B cell (primary cell): Measurements from ENCODE around the gene GUCD1. TPM values are rescaled to one million over a fixed set of nuclear protein-coding genes. Genes with fewer than 3 reads are reported as not detected.

Source experiments
- ATAC-seq: fragments of 200-7000 bp; cut with Tn5 transposase; one replicate; pipeline ENCODE4 v1.10.0; 2021; ENCODE audit warnings: low read depth, mild to moderate bottlenecking, moderate number of reproducible peaks, moderate library complexity
- CTCF ChIA-PET: fragments of 350-600 bp; sonication (Branson Sonifier 250); formaldehyde crosslinking; loops from one replicate; lab custom pipeline; 2021; ENCODE audit warnings: antibody characterized with exemption, inconsistent platforms; lab: Charles Lee
- POLR2A ChIA-PET: fragments of 350-600 bp; sonication (Branson Sonifier 250); formaldehyde crosslinking; loops from one replicate; lab custom pipeline; 2021; ENCODE audit warnings: antibody characterized with exemption; lab: Charles Lee
- DNase-seq: peaks from one replicate; pipeline ENCODE4 v3.0.0; 2013
- H2AFZ ChIP-seq: 2 replicates; pipeline ENCODE4 v1.6.1; 2012; ENCODE audit warnings: mild to moderate bottlenecking, low read depth, low read length; ENCODE audit not compliant: insufficient read depth, poor library complexity, severe bottlenecking
- H3K27ac ChIP-seq, 2 donors: 1 replicate in 1 of 2; 2 replicates in 1 of 2; pipeline ENCODE4 v1.5.1; 2012 to 2013; ENCODE audit warnings: low read length in 2 of 2, mild to moderate bottlenecking in 2 of 2, moderate library complexity in 1 of 2
- H3K27me3 ChIP-seq, 4 experiments: fragments of 200-600 bp in 1 of 4; sonication (generic) in 1 of 4; replicated peaks in 1 of 4; 1 replicate in 2 of 4; 2 replicates in 2 of 4; pipeline versions ENCODE4 v1.6.1 to v1.7.0; 2013 to 2016; ENCODE audit warnings: low read length in 3 of 4, mild to moderate bottlenecking in 2 of 4, mixed read lengths in 1 of 4, moderate library complexity in 1 of 4; ENCODE audit not compliant: insufficient read depth in 4 of 4, control insufficient read depth in 3 of 4; ENCODE audit errors: control extremely low read depth in 1 of 4
- H3K36me3 ChIP-seq, 2 experiments: replicated peaks in 1 of 2; 1 replicate in 1 of 2; 2 replicates in 1 of 2; pipeline versions ENCODE4 v1.6.1 to v1.7.1; 2013; ENCODE audit warnings: low read length in 1 of 2; ENCODE audit not compliant: insufficient read depth in 2 of 2, control insufficient read depth in 1 of 2; ENCODE audit errors: control extremely low read depth in 1 of 2, extremely low read depth in 1 of 2
- H3K4me1 ChIP-seq, 2 donors: fragments of 200-600 bp in 1 of 2; sonication (generic) in 1 of 2; 1 replicate in 1 of 2; 2 replicates in 1 of 2; pipeline versions ENCODE4 v1.5.1 to v1.6.1; 2013 to 2017; ENCODE audit warnings: low read length in 2 of 2; ENCODE audit not compliant: control insufficient read depth in 2 of 2, insufficient read depth in 2 of 2
- H3K4me2 ChIP-seq: replicated peaks from 2 replicates; pipeline ENCODE3; 2012; ENCODE audit warnings: mild to moderate bottlenecking, low read depth, low read length; ENCODE audit not compliant: poor library complexity, severe bottlenecking
- H3K4me3 ChIP-seq, 5 experiments: fragments of 200-600 bp in 1 of 5; sonication (generic) in 1 of 5; 1 replicate in 3 of 5; 2 replicates in 2 of 5; pipeline versions ENCODE4 v1.5.1 to v1.7.0; 2011 to 2016; ENCODE audit warnings: low read length in 4 of 5, mild to moderate bottlenecking in 4 of 5, low read depth in 2 of 5, control low read depth in 1 of 5, moderate library complexity in 1 of 5; ENCODE audit not compliant: insufficient read depth in 1 of 5; ENCODE audit errors: control extremely low read depth in 1 of 5, extremely low read depth in 1 of 5
- H3K79me2 ChIP-seq: fragments of 200-600 bp; sonication (generic); one replicate; pipeline ENCODE4 v1.6.0; 2016; ENCODE audit warnings: low read length; ENCODE audit not compliant: control insufficient read depth, insufficient read depth
- H3K9ac ChIP-seq: fragments of 200-600 bp; sonication (generic); 2 replicates; pipeline ENCODE4 v1.6.1; 2017; ENCODE audit warnings: mild to moderate bottlenecking, low read length, moderate library complexity
- H3K9me3 ChIP-seq, 3 donors: one replicate each; pipeline versions ENCODE4 v1.6.1 to v1.7.1; 2013; ENCODE audit warnings: low read length in 2 of 3; ENCODE audit not compliant: control insufficient read depth in 2 of 3, insufficient read depth in 1 of 3; ENCODE audit errors: control extremely low read depth in 1 of 3
- H4K20me1 ChIP-seq: 2 replicates; pipeline ENCODE4 v1.6.0; 2012; ENCODE audit warnings: mild to moderate bottlenecking, low read length; ENCODE audit not compliant: insufficient read depth, control insufficient read depth, poor library complexity, severe bottlenecking
- H3K27ac Mint-ChIP-seq: one replicate; pipeline ENCODE4 v1.8.0; 2021; ENCODE audit warnings: mixed read lengths
- H3K27me3 Mint-ChIP-seq: one replicate; pipeline ENCODE4 v1.8.0; 2021; ENCODE audit warnings: mixed read lengths
- H3K4me1 Mint-ChIP-seq: one replicate; pipeline ENCODE4 v1.8.0; 2021; ENCODE audit warnings: mixed read lengths
- H3K4me3 Mint-ChIP-seq: one replicate; pipeline ENCODE4 v1.8.0; 2021; ENCODE audit warnings: mixed read lengths
- H3K9me3 Mint-ChIP-seq: one replicate; pipeline ENCODE4 v1.8.0; 2022; ENCODE audit warnings: mixed read lengths; ENCODE audit not compliant: insufficient read depth
- CTCF ChIP-seq: fragments of 200-600 bp; IDR thresholded peaks from one replicate; pipeline ENCODE4 v1.8.0; 2022; ENCODE audit warnings: antibody characterized with exemption, mild to moderate bottlenecking
- EZH2 ChIP-seq: IDR thresholded peaks from 2 replicates; pipeline ENCODE4 v1.6.1; 2012; ENCODE audit warnings: borderline replicate concordance, low read depth, mild to moderate bottlenecking, moderate library complexity, low read length; ENCODE audit not compliant: insufficient read depth, poor library complexity, severe bottlenecking
- WGBS: methylation state at CpG from one replicate; pipeline ENCODE4 v1.1.5; 2013; ENCODE audit warnings: missing lambda C conversion rate; ENCODE audit not compliant: insufficient coverage; 5-methylcytosine and 5-hydroxymethylcytosine counted together
- intact Hi-C: fragments of 100-400 bp; cut with micrococcal nuclease; formaldehyde crosslinking; loops from one replicate; pipeline ENCODE4 v1.10.0; 2022
- polyA plus RNA-seq: library from polyadenylated mRNA; depleted of rRNA; stranded (reverse); fragments of >200 nt; gene quantifications from 2 replicates; pipeline ENCODE4 v1.2.3, GENCODE V29; 2012
- total RNA-seq, 2 donors: library from RNA; stranded (reverse); fragments of 120-200 nt in 1 of 2; gene quantifications; 1 replicate in 1 of 2; 2 replicates in 1 of 2; pipeline versions ENCODE4 v1.2.3 to v1.2.4, GENCODE V29; 2013 to 2022

GUCD1 gene
- total and polyA plus RNA-seq, 2 donors (not counting 1 experiment from before 2014, with no cell fraction given) = 257 to 378 TPM

DNA sequence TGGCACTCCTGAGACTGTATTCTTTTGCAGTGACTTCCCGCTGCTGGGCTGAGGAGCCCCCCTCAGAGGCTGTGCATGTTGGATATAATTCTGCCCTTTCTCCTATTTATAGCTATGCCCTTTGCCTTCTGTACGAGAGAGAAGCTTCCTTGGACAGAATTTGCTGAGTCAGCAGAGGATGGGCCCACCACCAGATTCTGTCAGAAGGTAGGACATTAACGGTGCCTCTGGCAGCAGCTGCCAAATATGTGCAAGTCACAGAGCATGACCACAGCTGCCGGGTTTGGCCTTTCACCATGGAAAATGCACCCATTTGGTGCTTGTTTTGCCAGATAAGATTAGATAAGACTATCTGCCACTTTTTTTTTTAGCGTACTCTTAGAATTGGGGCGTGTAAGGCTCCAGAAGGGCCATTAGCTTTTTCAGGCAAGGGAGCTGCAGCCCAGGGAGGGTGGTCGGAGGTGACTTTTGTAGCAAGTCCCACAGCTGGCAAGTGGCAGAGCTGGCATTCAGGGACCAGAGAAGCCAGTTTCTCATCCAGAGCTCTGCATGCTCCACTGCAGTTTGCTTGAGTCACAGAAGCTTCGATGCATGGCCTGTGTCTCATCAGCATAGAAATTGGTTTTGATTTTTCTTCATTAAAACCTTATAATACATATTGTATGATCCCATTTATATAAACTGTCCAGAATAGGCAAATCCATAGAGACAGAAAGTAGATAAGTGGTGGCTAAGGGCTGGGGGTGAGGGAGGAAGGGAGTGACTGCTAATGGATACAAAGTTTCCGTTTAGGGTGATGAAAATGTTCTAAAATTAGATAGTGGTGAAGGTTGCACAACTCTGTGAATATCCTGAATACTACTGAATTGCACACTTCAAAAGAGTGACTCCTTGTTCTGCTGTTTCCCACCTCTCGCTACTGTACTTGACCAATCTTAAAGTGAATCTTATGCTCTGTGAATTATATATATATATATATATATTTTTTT lies 44.0 kb downstream of the GUCD1 start:
- Histone ChIP-seq H3K36me3 (no peaks in the 10 kb centered on the region), H2AFZ (no peak overlapping the region), H3K9ac (peak overlapping the region; percentile 29), H3K4me3 (no peak overlapping the region), H3K27me3 (peaks cover 0 to 1% (median under 1%) of the 10 kb centered on the region in 4 experiments), H3K4me1 (peaks cover 36 to 40% of the 10 kb centered on the region in 2 donors), H4K20me1 (no peaks in the 10 kb centered on the region), H3K79me2 (no peaks in the 10 kb centered on the region), H3K9me3 (no peaks in the 10 kb centered on the region), H3K27ac (no peak overlapping the region), H3K4me2 (peak overlapping the region; percentile 53)
- TF ChIP-seq EZH2 (no peak), CTCF (no peak)
- Mint-ChIP-seq H3K9me3 (no peaks in the 10 kb centered on the region), H3K4me1 (peaks cover 63% of the 10 kb centered on the region), H3K27me3 (no peaks in the 10 kb centered on the region), H3K4me3 (peak overlapping the region; percentile 61), H3K27ac (peak overlapping the region; percentile 69)
- intact Hi-C loops = no loop called here
- 7% methylated on average over 8 of the region's 10 CpGs for WGBS
- CTCF ChIA-PET = interaction anchor here (0.9 to 11.5 kb wide), 4 partner anchors 9 to 87 kb away, joined by 4 to 173 read pairs (median 14); partner anchors contain the start of gene ADORA2A
- ATAC-seq (peak; percentile 29), DNase-seq (no peak)
- POLR2A ChIA-PET = no interaction called here

DNA sequence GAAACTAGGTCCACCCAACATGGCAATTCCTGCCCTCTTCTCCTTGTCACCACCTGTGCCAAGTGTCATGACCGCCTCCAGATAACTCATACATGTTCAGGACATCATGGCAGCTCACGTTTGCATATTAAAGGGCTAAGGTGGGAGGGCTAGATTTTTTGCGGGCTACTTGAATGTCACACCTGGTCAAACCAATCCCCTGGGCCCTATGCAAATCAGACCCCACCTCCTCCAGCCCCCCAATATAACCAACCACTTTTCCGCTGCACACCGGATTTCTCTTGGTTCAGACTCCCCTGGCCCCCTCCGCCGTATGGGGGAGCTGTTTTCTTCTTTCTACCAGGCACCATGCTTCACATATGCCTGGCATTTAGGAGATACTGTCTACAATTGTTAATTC lies 47.2 kb downstream of the GUCD1 start:
- no peak overlapping the region for H3K4me3 Mint-ChIP-seq
- H3K27ac Mint-ChIP-seq = no peak overlapping the region
- no peaks in the 10 kb centered on the region for H3K27me3 Mint-ChIP-seq
- Histone ChIP-seq H3K79me2 (no peaks in the 10 kb centered on the region), H3K4me2 (no peak overlapping the region), H3K4me3 (no peak overlapping the region), H3K27me3 (no peaks in the 10 kb centered on the region), H2AFZ (no peak overlapping the region), H3K9me3 (no peaks in the 10 kb centered on the region), H3K36me3 (no peaks in the 10 kb centered on the region), H4K20me1 (no peaks in the 10 kb centered on the region), H3K4me1 (peaks cover 44 to 49% of the 10 kb centered on the region in 2 donors), H3K9ac (no peak overlapping the region), H3K27ac (peak overlapping the region in 1 of 2 donors; percentile 0)
- ATAC-seq (peak; percentile 8), DNase-seq (peak; percentile 43)
- POLR2A ChIA-PET = interaction anchor here (0.6 kb wide), 1 partner anchor 570 kb away, joined by 8 read pairs; no protein-coding TSS in a partner anchor
- CTCF ChIA-PET = interaction anchor here (1.5 to 11.5 kb wide), 8 partner anchors 11 to 83 kb away, joined by 3 to 173 read pairs (median 5); partner anchors contain the start of gene ADORA2A
- no peak for TF ChIP-seq EZH2
- no peak for TF ChIP-seq CTCF
- intact Hi-C loops = no loop called here
- peaks cover 62% of the 10 kb centered on the region for H3K4me1 Mint-ChIP-seq
- WGBS = no CpG with 5 or more reads among the region's 7 CpGs
- H3K9me3 Mint-ChIP-seq = no peaks in the 10 kb centered on the region
